ENCODE results near the gene ZNF200. TPM values are rescaled to one million over a fixed set of nuclear protein-coding genes. Genes with fewer than 3 reads are reported as not detected.

Gene ZNF200
- total and polyA plus RNA-seq, 2 of the 13 experiments (the other 11 are each of a cell fraction or from before 2014, with no cell fraction given) = 3.5 to 16.5 TPM

- ATAC-seq (peak; percentile 93), FAIRE-seq (peak; percentile 93), DNase-seq (ENCODE audit: low spot score) (peak; percentile 97)
- in situ Hi-C loops (cut with HindIII; ENCODE audit: extremely low pct_ligation_motif_present, low pct_unique_long_range_greater_than_20kb) (no loop called here), intact Hi-C loops (cut with micrococcal nuclease; ENCODE audit: unreplicated experiment) (loop anchor here (1.0 to 2.0 kb wide), 3 partner anchors 18 to 118 kb away; partner anchors contain the start of genes ZNF174 and ZSCAN32)
- H3K27me3 ChIP-seq (ENCODE audit: control insufficient read depth in 1 of 2, insufficient read depth in 2 of 2, low read length in 2 of 2) = no peaks in the 10 kb centered on the region; a peak in 1 of 5 replicates
- TSS peak; percentile 94 for BruUV-seq (replicated peaks)
- H4K20me1 ChIP-seq (ENCODE audit: insufficient read depth, low read length) = peaks cover 23% of the 10 kb centered on the region
- peaks cover 42% of the 10 kb centered on the region for H3K79me2 ChIP-seq (ENCODE audit: insufficient read depth, low read length)
- peaks cover 45% of the 10 kb centered on the region for H3K4me1 ChIP-seq (ENCODE audit: insufficient read depth, low read length)
- 2% methylated on average over 39 of the region's 72 CpGs for WGBS (ENCODE audit: low lambda C conversion rate)
- peak within 1 kb of the TSS; percentile 79 to 100 (median 99) for H3K4me3 ChIP-seq (replicated peaks in 1 of 3; ENCODE audit: insufficient read depth in 1 of 3, low read depth in 2 of 3, low read length in 3 of 3)
- H3K4me2 ChIP-seq (ENCODE audit: low read depth, low read length) = peak within 1 kb of the TSS; percentile 87
- ChIA-PET POLR2A (interaction anchor here (0.9 to 3.0 kb wide), 21 partner anchors 9 to 371 kb away, joined by 3 to 64 read pairs (median 6); partner anchors contain the start of genes CLUAP1, DNASE1, NAA60 and ZNF174), CTCF (ENCODE audit: low intra/inter-chr PET ratio, low total read pairs) (no interaction called here)
- H3K27ac ChIP-seq (ENCODE audit: extremely low read length, insufficient read depth, low read length) = peak within 1 kb of the TSS; percentile 99
- no peak within 1 kb of the TSS for H2AFZ ChIP-seq (ENCODE audit: low read length)
- H3K9me3 ChIP-seq (ENCODE audit: low read length) = no peaks in the 10 kb centered on the region
- peak within 1 kb of the TSS; percentile 96 for H3K9ac ChIP-seq (ENCODE audit: insufficient read depth, low read depth, low read length)
- H3K36me3 ChIP-seq (replicated peaks in 1 of 2; ENCODE audit: control insufficient read depth in 1 of 2, insufficient read depth in 2 of 2, low read length in 2 of 2) = peaks cover 7 to 16% of the 10 kb centered on the region in 2 experiments
- TF ChIP-seq BHLHE40 (IDR thresholded peaks at IDR 0.05; ENCODE audit: low read length) (peak; percentile 99), ZNF761 (CRISPR knock-in tag; conservative IDR thresholded peaks at IDR 0.05) (peak; percentile 50; the same call in 1 of the 2 replicates), ZNF121 (CRISPR knock-in tag; IDR thresholded peaks at IDR 0.05) (no peak; the same call in 1 of the 2 replicates), DR1 (CRISPR knock-in tag; IDR thresholded peaks at IDR 0.05) (peak; percentile 55), SP1 (IDR thresholded peaks at IDR 0.05) (no peak), SP1 (CRISPR knock-in tag; IDR thresholded peaks at IDR 0.05) (peak; percentile 64), ZNF20 (CRISPR knock-in tag; IDR thresholded peaks at IDR 0.05) (peak; percentile 75; the same call in 1 of the 2 replicates), CREM (IDR thresholded peaks at IDR 0.05) (peak; percentile 97), CREM (CRISPR knock-in tag; IDR thresholded peaks at IDR 0.05) (peak; percentile 77; the same call in 1 of the 2 replicates), HIVEP1 (CRISPR knock-in tag; IDR thresholded peaks at IDR 0.05) (no peak), PHF5A (CRISPR knock-in tag; IDR thresholded peaks at IDR 0.05; ENCODE audit: low read depth, unreplicated experiment) (no peak), ZNF574 (CRISPR knock-in tag; IDR thresholded peaks at IDR 0.05) (peak; percentile 91), KLF12 (CRISPR knock-in tag; IDR thresholded peaks at IDR 0.05; ENCODE audit: borderline replicate concordance) (0 out of 2 replicates have a peak, but pooled peaks have one; percentile 85), STAG1 (CRISPR knock-in tag; IDR thresholded peaks at IDR 0.05) (peak; percentile 14), PCBP1 (IDR thresholded peaks at IDR 0.05; ENCODE audit: borderline replicate concordance, low read depth, low read length) (0 out of 2 replicates have a peak, but pooled peaks have one; percentile 81), ZNF263 (CRISPR knock-in tag; IDR thresholded peaks at IDR 0.05) (peak; percentile 42), ZNF501 (CRISPR knock-in tag; IDR thresholded peaks at IDR 0.05) (peak; percentile 93)
- TF ChIP-seq, protein P1, sequence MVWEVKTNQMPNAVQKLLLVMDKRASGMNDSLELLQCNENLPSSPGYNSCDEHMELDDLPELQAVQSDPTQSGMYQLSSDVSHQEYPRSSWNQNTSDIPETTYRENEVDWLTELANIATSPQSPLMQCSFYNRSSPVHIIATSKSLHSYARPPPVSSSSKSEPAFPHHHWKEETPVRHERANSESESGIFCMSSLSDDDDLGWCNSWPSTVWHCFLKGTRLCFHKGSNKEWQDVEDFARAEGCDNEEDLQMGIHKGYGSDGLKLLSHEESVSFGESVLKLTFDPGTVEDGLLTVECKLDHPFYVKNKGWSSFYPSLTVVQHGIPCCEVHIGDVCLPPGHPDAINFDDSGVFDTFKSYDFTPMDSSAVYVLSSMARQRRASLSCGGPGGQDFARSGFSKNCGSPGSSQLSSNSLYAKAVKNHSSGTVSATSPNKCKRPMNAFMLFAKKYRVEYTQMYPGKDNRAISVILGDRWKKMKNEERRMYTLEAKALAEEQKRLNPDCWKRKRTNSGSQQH (CRISPR knock-in tag; IDR thresholded peaks at IDR 0.05; ENCODE audit: low read depth) = peak; percentile 42; the same call in 1 of the 2 replicates
- TF ChIP-seq, protein P2, sequence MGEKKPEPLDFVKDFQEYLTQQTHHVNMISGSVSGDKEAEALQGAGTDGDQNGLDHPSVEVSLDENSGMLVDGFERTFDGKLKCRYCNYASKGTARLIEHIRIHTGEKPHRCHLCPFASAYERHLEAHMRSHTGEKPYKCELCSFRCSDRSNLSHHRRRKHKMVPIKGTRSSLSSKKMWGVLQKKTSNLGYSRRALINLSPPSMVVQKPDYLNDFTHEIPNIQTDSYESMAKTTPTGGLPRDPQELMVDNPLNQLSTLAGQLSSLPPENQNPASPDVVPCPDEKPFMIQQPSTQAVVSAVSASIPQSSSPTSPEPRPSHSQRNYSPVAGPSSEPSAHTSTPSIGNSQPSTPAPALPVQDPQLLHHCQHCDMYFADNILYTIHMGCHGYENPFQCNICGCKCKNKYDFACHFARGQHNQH (CRISPR knock-in tag; IDR thresholded peaks at IDR 0.05) = peak; percentile 47; the same call in 1 of the 2 replicates
Observed at GRCh38 chr16:3282730-3283542, 48.0 kb upstream of the ZNF200 start, which contains the start of gene ZNF263. Gene ZNF263 (plus strand): TSS chr16:3283491. CDS start chr16:3283819, 328 bp downstream.

All from HepG2 (cell line).